ENCODE results near the gene ABTB1.

Gene ABTB1

GRCh38 chr3:127691974-127692373 is 19.2 kb downstream of the ABTB1 start:
- H2BK5ac ChIP-seq (ENCODE audit: low read depth, low read length, poor library complexity), result no peak overlapping the region
- H3K23ac ChIP-seq (ENCODE audit: low read length), result no peak overlapping the region
- no peak for DNase-seq
- H3K4me3 ChIP-seq (ENCODE audit: low read depth, low read length), result no peak overlapping the region
- no CpG with 5 or more reads among the region's 6 CpGs for WGBS (ENCODE audit: extremely low coverage, insufficient coverage, insufficient read length)
- no peak overlapping the region for H3K14ac ChIP-seq (ENCODE audit: low read length)
- no peak overlapping the region for H3K18ac ChIP-seq (ENCODE audit: low read length)
- no peak overlapping the region for H4K8ac ChIP-seq (ENCODE audit: low read depth, low read length)
- H4K12ac ChIP-seq (ENCODE audit: low read depth, low read length), result no peak overlapping the region
- peaks cover 2% of the 10 kb centered on the region for H3K9me3 ChIP-seq (ENCODE audit: insufficient read depth, low read depth, low read length)
- no peak overlapping the region for H2BK12ac ChIP-seq (ENCODE audit: low read length)
- H3K27ac ChIP-seq (ENCODE audit: low read depth, low read length), result no peak overlapping the region
- no peak overlapping the region for H2BK120ac ChIP-seq (ENCODE audit: insufficient read depth, low read length, poor library complexity)
- no peak overlapping the region for H2AK5ac ChIP-seq (ENCODE audit: low read length)
- peaks cover 15 to 33% of the 10 kb centered on the region in 2 experiments for H3K4me1 ChIP-seq (ENCODE audit: control insufficient read depth in 1 of 2, insufficient read depth in 2 of 2, low read length in 2 of 2)
- H3K79me2 ChIP-seq (ENCODE audit: control insufficient read depth, insufficient read depth, low read length, poor library complexity), result peaks cover 3% of the 10 kb centered on the region
- H2AFZ ChIP-seq (ENCODE audit: insufficient read depth, low read length, poor library complexity), result no peak overlapping the region
- no peaks in the 10 kb centered on the region for H3K27me3 ChIP-seq (ENCODE audit: insufficient read depth, low read length)
- H3K36me3 ChIP-seq (ENCODE audit: control insufficient read depth in 1 of 2, insufficient read depth in 2 of 2, low read length in 2 of 2), result no peaks in the 10 kb centered on the region
- peaks cover 15% of the 10 kb centered on the region for H3K79me1 ChIP-seq (ENCODE audit: low read length)
- H3K4ac ChIP-seq (ENCODE audit: low read depth, low read length), result no peak overlapping the region
- no peak overlapping the region for H3K9ac ChIP-seq (ENCODE audit: low read length)
- H3K4me2 ChIP-seq (ENCODE audit: low read length), result no peak overlapping the region
- no peak overlapping the region for H4K91ac ChIP-seq (ENCODE audit: low read depth, low read length)

DNA sequence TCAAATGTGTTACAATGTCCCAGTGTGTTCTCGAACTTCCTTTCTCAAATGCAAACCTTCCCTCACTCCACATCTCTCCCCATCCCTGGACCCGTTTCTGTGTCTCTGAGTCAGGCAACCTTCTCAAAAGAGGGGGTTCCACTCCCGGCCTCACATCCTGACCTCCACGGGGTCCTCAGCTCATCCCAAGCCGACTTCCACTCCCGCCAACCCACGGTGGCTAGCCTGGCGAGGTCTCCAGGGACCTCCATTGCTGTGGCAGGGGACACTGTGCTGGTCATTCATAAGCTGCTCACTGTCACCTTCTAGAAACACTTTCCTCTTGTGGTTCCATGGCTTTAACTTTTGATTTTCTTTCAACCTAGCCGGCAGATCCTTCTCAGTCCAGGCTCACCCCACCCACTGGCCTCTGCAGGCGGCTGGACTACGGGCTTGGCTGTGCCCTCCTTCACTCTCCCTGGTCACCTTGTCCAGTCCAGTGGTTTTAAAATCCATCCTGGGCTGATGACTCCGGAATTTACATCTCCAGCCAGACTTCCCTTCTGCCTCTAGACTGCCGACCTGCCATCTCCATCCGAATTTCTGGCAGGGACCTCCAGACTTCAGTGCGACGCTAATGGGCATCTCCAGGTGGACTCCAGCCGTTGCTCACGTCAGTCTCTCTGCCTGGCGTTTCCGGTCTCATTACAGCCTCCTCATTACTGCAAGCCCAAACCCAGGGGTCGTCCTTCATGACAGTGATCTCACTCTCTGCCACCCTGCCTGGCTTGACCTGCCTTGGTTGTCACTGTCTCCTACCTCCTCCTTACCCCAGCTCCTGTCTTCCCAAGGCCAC is 20.0 kb downstream of the ABTB1 start:
- Histone ChIP-seq H3K79me1 (ENCODE audit: low read length) (peaks cover 18% of the 10 kb centered on the region), H2BK5ac (ENCODE audit: low read depth, low read length, poor library complexity) (no peak overlapping the region), H3K27ac (ENCODE audit: low read depth, low read length) (no peak overlapping the region), H4K91ac (ENCODE audit: low read depth, low read length) (no peak overlapping the region), H3K18ac (ENCODE audit: low read length) (no peak overlapping the region), H2BK120ac (ENCODE audit: insufficient read depth, low read length, poor library complexity) (no peak overlapping the region), H3K4me2 (ENCODE audit: low read length) (no peak overlapping the region), H3K79me2 (ENCODE audit: control insufficient read depth, insufficient read depth, low read length, poor library complexity) (peaks cover 3% of the 10 kb centered on the region), H3K4me3 (ENCODE audit: low read depth, low read length) (no peak overlapping the region), H3K23ac (ENCODE audit: low read length) (no peak overlapping the region), H3K4me1 (ENCODE audit: control insufficient read depth in 1 of 2, insufficient read depth in 2 of 2, low read length in 2 of 2) (peaks cover 16 to 37% of the 10 kb centered on the region in 2 experiments), H3K9ac (ENCODE audit: low read length) (no peak overlapping the region), H2BK12ac (ENCODE audit: low read length) (no peak overlapping the region), H3K36me3 (ENCODE audit: control insufficient read depth in 1 of 2, insufficient read depth in 2 of 2, low read length in 2 of 2) (no peaks in the 10 kb centered on the region), H3K9me3 (ENCODE audit: insufficient read depth, low read depth, low read length) (peaks cover 2% of the 10 kb centered on the region), H2AK5ac (ENCODE audit: low read length) (no peak overlapping the region), H3K27me3 (ENCODE audit: insufficient read depth, low read length) (no peaks in the 10 kb centered on the region), H2AFZ (ENCODE audit: insufficient read depth, low read length, poor library complexity) (no peak overlapping the region), H4K8ac (ENCODE audit: low read depth, low read length) (no peak overlapping the region), H3K14ac (ENCODE audit: low read length) (no peak overlapping the region), H4K12ac (ENCODE audit: low read depth, low read length) (no peak overlapping the region), H3K4ac (ENCODE audit: low read depth, low read length) (no peak overlapping the region)
- WGBS (ENCODE audit: extremely low coverage, insufficient coverage, insufficient read length), result no CpG with 5 or more reads among the region's 21 CpGs
- DNase-seq, result no peak

DNA sequence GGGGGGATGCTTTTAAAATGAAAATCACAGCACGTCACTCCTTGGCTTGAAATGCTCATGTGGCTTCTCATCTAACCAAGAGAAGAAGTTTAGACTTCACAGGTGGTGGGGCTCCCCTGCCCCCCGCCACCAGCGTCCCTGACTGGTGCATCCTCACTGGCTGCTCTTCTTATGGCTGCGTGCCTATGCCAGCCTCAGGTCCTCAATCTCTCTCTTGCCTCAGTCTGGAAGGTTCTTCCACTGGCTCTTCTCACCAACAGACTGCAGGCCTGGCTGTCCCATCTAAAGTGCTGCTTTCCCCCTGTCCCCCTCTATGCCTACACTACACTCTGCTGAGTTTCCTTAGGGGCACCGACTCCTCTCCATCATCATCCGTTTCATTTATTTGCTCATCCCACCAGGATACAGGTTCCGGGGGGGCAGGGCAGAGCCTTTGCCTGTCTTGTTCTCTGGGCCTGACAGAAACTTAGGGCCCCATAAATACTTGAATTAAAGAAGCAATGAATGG is 20.6 kb downstream of the ABTB1 start:
- H3K4me1 ChIP-seq (ENCODE audit: control insufficient read depth in 1 of 2, insufficient read depth in 2 of 2, low read length in 2 of 2), result peaks cover 16 to 37% of the 10 kb centered on the region in 2 experiments
- H3K9ac ChIP-seq (ENCODE audit: low read length), result no peak overlapping the region
- H4K8ac ChIP-seq (ENCODE audit: low read depth, low read length), result no peak overlapping the region
- no peak overlapping the region for H2BK120ac ChIP-seq (ENCODE audit: insufficient read depth, low read length, poor library complexity)
- H2BK12ac ChIP-seq (ENCODE audit: low read length), result no peak overlapping the region
- H3K18ac ChIP-seq (ENCODE audit: low read length), result no peak overlapping the region
- no peaks in the 10 kb centered on the region for H3K9me3 ChIP-seq (ENCODE audit: insufficient read depth, low read depth, low read length)
- no CpG with 5 or more reads among the region's 7 CpGs for WGBS (ENCODE audit: extremely low coverage, insufficient coverage, insufficient read length)
- H3K23ac ChIP-seq (ENCODE audit: low read length), result no peak overlapping the region
- peaks cover 18% of the 10 kb centered on the region for H3K79me1 ChIP-seq (ENCODE audit: low read length)
- no peak for DNase-seq
- H3K4me2 ChIP-seq (ENCODE audit: low read length), result no peak overlapping the region
- no peaks in the 10 kb centered on the region for H3K36me3 ChIP-seq (ENCODE audit: control insufficient read depth in 1 of 2, insufficient read depth in 2 of 2, low read length in 2 of 2)
- no peak overlapping the region for H4K91ac ChIP-seq (ENCODE audit: low read depth, low read length)
- H4K12ac ChIP-seq (ENCODE audit: low read depth, low read length), result no peak overlapping the region
- no peak overlapping the region for H3K14ac ChIP-seq (ENCODE audit: low read length)
- no peak overlapping the region for H2BK5ac ChIP-seq (ENCODE audit: low read depth, low read length, poor library complexity)
- no peak overlapping the region for H2AFZ ChIP-seq (ENCODE audit: insufficient read depth, low read length, poor library complexity)
- no peak overlapping the region for H3K4ac ChIP-seq (ENCODE audit: low read depth, low read length)
- H3K4me3 ChIP-seq (ENCODE audit: low read depth, low read length), result no peak overlapping the region
- no peak overlapping the region for H3K27ac ChIP-seq (ENCODE audit: low read depth, low read length)
- no peak overlapping the region for H2AK5ac ChIP-seq (ENCODE audit: low read length)
- no peaks in the 10 kb centered on the region for H3K27me3 ChIP-seq (ENCODE audit: insufficient read depth, low read length)
- peaks cover 3% of the 10 kb centered on the region for H3K79me2 ChIP-seq (ENCODE audit: control insufficient read depth, insufficient read depth, low read length, poor library complexity)

DNA sequence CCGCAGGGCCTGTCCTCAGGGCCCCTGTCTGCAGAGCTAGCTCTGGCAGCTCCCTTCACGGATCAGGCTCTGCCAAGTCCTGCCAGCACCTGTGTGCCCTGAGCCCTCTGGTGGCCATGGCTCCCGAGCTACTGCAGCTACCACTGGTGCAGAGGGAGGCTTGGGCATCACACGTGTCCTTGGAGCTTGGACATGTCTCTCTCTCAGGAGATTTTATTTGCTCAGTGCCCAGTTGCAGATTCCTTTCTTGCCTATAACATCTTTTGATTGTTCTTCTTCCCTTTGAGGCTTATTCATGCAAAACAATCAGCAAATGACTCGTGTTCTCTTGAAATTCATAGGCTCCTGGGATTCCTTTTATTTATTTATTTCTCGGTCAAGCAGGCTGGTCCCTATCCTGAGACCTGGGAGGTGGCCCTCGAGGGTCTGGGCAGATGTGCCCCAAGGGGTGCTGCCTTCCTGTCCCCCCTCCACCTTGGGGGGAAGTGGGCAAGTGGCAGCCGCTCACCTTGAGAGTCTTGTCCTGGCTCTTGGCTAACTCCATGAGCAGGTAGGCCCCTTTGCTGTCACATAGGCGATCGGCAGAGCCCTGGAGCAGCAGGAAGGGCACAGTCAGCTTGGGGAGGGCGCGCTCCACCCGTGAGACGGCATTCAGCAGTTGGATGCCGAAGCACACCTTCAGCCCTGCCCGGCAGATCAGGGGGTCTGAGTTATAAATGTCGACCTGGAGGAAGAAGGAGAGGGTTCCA is 21.9 kb downstream of the ABTB1 start:
- H2BK12ac ChIP-seq (ENCODE audit: low read length), result no peak overlapping the region
- no peaks in the 10 kb centered on the region for H3K27me3 ChIP-seq (ENCODE audit: insufficient read depth, low read length)
- H2BK5ac ChIP-seq (ENCODE audit: low read depth, low read length, poor library complexity), result no peak overlapping the region
- H3K79me1 ChIP-seq (ENCODE audit: low read length), result peaks cover 13% of the 10 kb centered on the region
- no peak overlapping the region for H3K23ac ChIP-seq (ENCODE audit: low read length)
- no peak overlapping the region for H4K12ac ChIP-seq (ENCODE audit: low read depth, low read length)
- peak in 1 of 2 donors; percentile 35 for DNase-seq
- no peak overlapping the region for H3K4ac ChIP-seq (ENCODE audit: low read depth, low read length)
- no peak overlapping the region for H3K27ac ChIP-seq (ENCODE audit: low read depth, low read length)
- H3K18ac ChIP-seq (ENCODE audit: low read length), result no peak overlapping the region
- no peaks in the 10 kb centered on the region for H3K36me3 ChIP-seq (ENCODE audit: control insufficient read depth in 1 of 2, insufficient read depth in 2 of 2, low read length in 2 of 2)
- H3K9ac ChIP-seq (ENCODE audit: low read length), result no peak overlapping the region
- no peak overlapping the region for H2AFZ ChIP-seq (ENCODE audit: insufficient read depth, low read length, poor library complexity)
- H3K79me2 ChIP-seq (ENCODE audit: control insufficient read depth, insufficient read depth, low read length, poor library complexity), result peaks cover under 1% of the 10 kb centered on the region
- no peak overlapping the region for H3K4me3 ChIP-seq (ENCODE audit: low read depth, low read length)
- no peak overlapping the region for H4K91ac ChIP-seq (ENCODE audit: low read depth, low read length)
- no CpG with 5 or more reads among the region's 17 CpGs for WGBS (ENCODE audit: extremely low coverage, insufficient coverage, insufficient read length)
- no peak overlapping the region for H3K14ac ChIP-seq (ENCODE audit: low read length)
- peaks cover 11 to 27% of the 10 kb centered on the region in 2 experiments for H3K4me1 ChIP-seq (ENCODE audit: control insufficient read depth in 1 of 2, insufficient read depth in 2 of 2, low read length in 2 of 2)
- no peak overlapping the region for H3K4me2 ChIP-seq (ENCODE audit: low read length)
- H2AK5ac ChIP-seq (ENCODE audit: low read length), result no peak overlapping the region
- H2BK120ac ChIP-seq (ENCODE audit: insufficient read depth, low read length, poor library complexity), result no peak overlapping the region
- no peak overlapping the region for H4K8ac ChIP-seq (ENCODE audit: low read depth, low read length)
- H3K9me3 ChIP-seq (ENCODE audit: insufficient read depth, low read depth, low read length), result no peaks in the 10 kb centered on the region

All from trophoblast cell (in vitro differentiated cells and primary cell).